ENCODE results near the gene STAB2.

The STAB2 gene

GRCh38 chr12:103586791-103587370 lies at the start of gene STAB2:
TSS of gene STAB2 (plus strand) at chr12:103587273. CDS start at chr12:103587477, 204 bp downstream.
- no peak for DNase-seq

- no peak for DNase-seq
Observed at GRCh38 chr12:103538397-103538796, 48.7 kb upstream of the STAB2 start.

GRCh38 chr12:103540319-103540718 lies 46.8 kb upstream of the STAB2 start:
- no peak for DNase-seq

- DNase-seq, result no peak
Observed at GRCh38 chr12:103542078-103542477, 45.0 kb upstream of the STAB2 start.

DNA sequence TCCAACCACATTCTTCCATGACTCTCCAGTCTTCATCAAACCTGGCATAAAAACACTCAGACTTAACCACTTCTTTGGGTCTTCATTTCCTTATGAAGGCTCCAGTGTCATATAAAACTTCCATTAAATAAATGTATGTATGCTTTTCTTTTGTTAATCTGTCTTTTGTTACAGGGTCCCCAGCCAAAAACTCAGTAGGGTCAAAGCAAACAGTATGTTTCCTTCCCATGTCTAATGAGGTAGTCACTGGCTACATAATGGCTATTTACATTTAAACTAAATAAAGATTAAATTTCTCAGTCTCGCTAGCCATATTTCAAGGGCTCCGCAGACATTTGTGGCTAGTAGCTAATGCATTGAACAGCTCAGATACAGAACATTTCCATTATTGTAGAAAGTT lies 40.1 kb upstream of the STAB2 start:
- no peak for DNase-seq

DNA sequence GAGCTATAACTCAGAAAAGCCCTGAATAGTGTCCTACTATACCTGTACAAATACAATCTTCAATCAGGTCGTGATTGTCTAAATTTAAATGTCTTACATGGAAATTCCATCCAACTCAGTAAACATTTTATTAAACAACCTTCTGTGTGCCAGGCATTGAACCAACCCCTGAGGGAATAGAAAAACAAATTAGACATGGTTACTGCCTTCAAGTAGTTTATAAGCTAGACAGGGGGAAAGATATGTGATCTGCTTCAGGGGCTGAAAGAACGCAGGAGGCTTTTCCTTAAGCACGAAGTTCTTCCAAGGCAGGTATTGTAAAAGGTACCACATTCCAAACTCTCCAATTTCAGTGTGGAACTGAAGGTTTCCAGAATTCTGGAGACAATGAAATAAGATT lies 39.7 kb upstream of the STAB2 start:
- DNase-seq, result no peak

- no peak for DNase-seq
Observed at GRCh38 chr12:103547929-103548328, 39.1 kb upstream of the STAB2 start.

GRCh38 chr12:103548622-103549601 lies 38.2 kb upstream of the STAB2 start:
- DNase-seq, result peak; percentile 25 to 61 (median 50)

GRCh38 chr12:103556890-103557627 lies 30.0 kb upstream of the STAB2 start:
- no peak for DNase-seq

DNA sequence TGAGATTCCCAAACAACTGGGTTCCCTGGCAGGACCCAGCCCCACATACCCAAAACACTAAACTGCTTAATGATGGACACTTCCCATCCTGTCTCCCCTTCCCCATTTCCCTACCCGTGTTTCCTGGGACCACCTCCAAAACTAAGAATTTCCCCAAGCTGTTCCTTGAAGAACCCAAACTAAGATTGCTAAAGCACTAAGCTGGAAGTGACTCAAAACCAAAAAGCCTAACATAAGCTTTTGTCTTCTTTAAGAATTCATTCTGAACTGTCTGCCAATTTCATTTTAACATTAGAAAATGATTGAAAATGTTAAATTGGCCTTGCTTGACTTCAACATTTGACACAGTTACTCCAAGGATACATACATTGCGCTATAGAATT lies 29.5 kb upstream of the STAB2 start:
- no peak for DNase-seq

- no peak for DNase-seq
Observed at GRCh38 chr12:103558879-103559278, 28.2 kb upstream of the STAB2 start.

- no peak for DNase-seq
Observed at GRCh38 chr12:103560604-103561101, 26.4 kb upstream of the STAB2 start.

- DNase-seq, result no peak
Observed at GRCh38 chr12:103561174-103561573, 25.9 kb upstream of the STAB2 start.

DNA sequence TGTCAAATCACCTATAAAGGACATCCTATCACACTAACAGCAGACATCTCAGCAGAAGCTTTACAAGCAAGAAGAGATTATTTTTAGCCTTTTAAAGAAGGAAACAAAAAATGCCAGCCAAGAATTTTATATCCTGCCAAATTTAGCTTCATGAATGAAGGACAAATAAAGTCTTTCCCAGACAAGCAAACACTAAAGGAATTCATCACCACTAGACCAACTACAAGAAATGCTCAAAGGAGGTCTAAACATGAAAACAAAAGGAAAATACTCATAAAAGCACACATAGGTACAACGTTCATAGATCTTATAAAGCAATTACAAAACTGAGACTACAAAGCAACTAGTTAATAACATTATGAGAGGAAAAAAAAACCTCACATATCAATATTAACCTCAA lies 20.7 kb upstream of the STAB2 start:
- DNase-seq, result no peak

GRCh38 chr12:103569278-103569677 lies 17.8 kb upstream of the STAB2 start:
- no peak for DNase-seq

GRCh38 chr12:103571286-103571685 lies 15.8 kb upstream of the STAB2 start:
- DNase-seq, result no peak

DNA sequence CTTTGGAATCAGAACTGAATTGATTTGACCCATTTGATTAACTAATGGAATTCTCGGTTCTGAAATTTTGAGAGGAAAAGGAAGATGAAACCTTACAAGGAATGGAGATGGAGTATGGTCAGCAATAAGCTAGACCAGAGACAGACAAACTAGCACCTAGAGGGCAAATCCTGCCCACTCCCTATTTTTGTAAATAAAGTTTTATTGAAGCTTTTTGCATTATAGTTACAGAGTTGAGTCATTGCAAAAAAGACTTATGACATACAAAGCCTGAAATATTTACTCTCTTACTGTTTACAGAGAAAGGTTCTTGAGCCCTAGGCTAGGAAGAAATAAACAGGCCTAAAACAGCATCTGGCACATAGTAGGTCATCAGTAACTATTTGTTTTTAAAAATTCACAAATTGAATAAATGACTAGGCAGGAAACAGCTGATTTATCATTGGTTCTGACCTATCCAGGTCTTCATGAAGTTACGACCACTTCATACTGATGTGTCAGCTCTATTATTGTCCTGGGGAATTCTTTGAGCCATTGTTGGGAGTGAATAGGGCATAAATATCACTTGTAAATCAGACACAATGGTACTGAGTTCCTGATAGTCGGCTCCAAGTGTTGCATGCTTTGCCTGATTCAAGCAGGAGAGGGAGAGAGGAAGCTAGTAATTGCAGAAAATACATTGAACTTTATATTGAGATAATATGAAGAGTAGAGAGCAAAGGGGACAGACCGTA lies 14.6 kb upstream of the STAB2 start:
- DNase-seq, result no peak

DNA sequence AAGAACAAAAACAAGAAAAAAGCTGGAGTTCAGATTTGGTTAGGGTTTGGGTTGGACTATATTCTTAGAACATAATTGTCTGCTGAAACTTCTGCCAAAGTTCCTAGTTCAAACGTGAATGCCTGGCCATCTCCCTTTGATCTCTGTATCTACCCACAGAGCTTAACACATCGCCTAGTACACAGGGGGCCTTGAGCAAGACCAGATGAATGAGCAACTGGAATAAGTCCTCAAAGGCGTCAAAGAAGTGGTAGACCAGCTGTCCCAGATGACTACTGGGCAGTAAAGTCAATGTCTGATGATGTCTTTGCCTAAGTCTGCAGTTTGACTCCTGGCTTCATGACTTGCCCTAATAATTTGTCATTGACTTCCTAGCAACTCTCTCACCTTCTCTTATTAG lies 13.9 kb upstream of the STAB2 start:
- no peak for DNase-seq

- no peak for DNase-seq
Observed at GRCh38 chr12:103578926-103579325, 8.1 kb upstream of the STAB2 start.

GRCh38 chr12:103580026-103580425 lies 7.0 kb upstream of the STAB2 start:
- DNase-seq, result no peak

DNA sequence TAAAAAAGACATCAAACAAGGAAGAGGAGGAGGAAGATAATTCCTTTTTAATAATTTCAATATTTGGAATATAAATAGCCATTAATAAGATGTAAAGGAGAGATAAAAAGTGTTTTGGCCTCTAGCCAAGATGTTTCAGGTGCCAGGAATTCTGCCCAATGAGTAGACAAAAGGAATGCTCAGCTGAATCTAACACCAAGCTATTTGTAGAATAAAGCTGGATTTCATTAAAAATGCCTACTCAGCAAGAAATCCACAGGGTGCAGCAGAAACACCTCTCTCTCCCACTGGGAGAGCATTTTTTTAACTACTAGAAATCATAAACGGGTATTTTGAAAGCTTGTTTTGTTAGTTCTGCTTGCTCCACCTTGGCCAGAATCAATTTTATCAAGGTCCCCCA lies 4.1 kb upstream of the STAB2 start:
- no peak for DNase-seq

- DNase-seq, result no peak
Observed at GRCh38 chr12:103586132-103586531, 941 bp upstream of the STAB2 start.

DNA sequence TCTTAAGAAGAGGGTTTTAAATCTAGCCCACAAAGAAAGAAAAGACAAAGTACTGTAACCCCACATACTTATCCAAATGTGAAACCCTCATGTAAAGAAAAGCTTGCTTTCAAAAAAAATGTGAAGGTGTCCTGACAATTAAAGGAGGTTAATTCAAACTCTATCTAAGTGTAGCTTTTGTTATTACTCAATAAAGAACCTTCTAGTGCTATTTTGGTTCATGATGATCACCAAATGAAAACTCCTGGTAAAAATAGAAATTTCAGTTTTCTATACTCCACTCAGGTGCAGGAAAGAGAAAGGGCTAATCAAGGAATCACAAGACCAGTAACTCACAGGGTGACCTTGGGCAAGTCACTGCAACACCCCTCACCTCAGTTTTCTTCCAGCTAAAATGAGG lies 1.6 kb downstream of the STAB2 start:
- DNase-seq, result no peak
